GM18519 (cell line): ENCODE results near the gene EXOC7.
A peak's percentile ranks its signal among the peaks of the same experiment; 100 is the strongest.

Experiments
- ATAC-seq: cut with Tn5 transposase; IDR thresholded peaks from one replicate; pipeline ENCODE4 v1.9.1; 2021; ENCODE audit warnings: mild to moderate bottlenecking, moderate library complexity; ENCODE audit not compliant: unreplicated experiment, low FRiP score

EXOC7 gene, protein sequence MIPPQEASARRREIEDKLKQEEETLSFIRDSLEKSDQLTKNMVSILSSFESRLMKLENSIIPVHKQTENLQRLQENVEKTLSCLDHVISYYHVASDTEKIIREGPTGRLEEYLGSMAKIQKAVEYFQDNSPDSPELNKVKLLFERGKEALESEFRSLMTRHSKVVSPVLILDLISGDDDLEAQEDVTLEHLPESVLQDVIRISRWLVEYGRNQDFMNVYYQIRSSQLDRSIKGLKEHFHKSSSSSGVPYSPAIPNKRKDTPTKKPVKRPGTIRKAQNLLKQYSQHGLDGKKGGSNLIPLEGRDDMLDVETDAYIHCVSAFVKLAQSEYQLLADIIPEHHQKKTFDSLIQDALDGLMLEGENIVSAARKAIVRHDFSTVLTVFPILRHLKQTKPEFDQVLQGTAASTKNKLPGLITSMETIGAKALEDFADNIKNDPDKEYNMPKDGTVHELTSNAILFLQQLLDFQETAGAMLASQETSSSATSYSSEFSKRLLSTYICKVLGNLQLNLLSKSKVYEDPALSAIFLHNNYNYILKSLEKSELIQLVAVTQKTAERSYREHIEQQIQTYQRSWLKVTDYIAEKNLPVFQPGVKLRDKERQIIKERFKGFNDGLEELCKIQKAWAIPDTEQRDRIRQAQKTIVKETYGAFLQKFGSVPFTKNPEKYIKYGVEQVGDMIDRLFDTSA

DNA sequence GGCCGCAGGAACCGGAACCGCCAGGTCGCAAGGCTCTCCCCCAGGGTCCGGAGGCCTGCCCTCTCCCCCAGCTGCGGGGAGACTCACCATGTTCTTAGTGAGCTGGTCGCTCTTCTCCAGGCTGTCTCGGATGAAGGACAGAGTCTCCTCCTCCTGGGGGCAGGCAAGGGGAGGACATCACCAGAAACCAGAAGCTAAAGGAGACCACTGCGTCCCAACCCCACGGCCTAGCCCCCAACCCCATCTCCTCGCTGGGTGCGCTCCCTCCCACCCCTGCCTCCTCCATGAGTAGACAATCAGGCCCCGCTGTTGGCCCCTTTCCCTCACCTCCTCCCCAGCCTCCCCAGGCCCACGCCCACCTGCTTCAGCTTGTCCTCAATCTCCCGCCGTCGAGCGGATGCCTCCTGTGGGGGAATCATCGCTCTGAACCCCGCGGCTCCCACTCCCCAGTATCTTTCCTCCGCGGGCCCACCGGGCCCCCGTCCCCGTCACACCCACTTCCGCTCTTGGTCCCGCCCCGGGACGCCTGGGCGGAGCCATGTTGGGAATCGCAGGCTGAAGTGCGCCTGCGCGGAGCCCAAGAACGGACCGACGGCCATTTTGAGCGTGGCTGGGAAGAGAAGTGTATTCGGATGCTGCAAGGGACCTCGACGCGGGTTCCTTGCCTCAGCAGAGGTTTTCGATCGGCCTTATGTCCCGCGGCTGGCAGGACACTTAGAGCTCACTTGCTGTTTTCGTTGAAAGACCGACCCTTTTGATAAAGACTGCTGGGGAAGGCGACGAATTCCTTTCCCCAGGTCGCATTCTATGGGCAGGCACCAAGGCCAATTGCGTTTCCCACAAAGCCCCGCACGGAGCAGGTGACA, at the start of gene EXOC7:
Gene EXOC7 (minus strand): TSS at position 514 of the 866 bp plus-strand sequence. CDS start 95 bp downstream, at position 419.
- ATAC-seq: peak; percentile 53

DNA sequence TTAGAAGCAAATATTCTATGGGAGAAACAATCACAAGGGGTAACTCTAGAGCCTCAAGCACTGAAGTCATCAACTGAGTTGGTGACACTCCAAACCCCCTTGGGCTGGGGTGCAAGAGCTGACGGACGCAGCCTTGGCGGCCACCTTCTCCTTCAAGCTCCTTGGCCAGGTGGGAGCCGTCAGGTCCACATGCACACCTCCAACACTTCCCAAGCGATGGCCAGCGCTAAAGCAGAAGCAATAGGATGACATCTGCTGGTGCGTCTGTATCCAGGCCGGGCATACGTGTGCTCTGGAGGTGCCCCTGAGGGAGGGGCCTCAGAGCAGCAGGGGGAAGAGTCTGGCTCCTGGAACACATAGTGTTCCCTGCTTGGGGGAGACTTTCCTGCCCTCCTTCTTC, 49.6 kb upstream of the EXOC7 start:
- no peak for ATAC-seq

DNA sequence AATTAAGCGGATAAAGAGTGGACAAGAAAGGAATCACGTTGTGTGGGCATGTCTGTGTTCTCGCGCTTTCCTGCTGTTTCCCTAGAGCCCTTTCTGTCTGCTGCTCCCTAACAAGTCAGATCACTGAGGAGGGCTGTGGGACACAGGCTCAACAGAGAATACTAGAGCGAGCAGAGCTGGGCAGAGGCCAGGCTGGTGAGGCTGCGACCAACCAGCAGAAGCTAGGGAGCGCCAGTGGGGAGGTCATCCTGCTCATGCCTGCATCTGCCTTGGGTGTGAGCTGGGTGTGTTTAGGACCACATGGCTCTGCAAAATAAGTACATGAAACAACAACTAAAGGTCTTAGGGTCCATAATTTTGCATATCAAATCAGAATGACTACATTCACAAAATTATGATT, 49.0 kb upstream of the EXOC7 start:
- no peak for ATAC-seq

DNA sequence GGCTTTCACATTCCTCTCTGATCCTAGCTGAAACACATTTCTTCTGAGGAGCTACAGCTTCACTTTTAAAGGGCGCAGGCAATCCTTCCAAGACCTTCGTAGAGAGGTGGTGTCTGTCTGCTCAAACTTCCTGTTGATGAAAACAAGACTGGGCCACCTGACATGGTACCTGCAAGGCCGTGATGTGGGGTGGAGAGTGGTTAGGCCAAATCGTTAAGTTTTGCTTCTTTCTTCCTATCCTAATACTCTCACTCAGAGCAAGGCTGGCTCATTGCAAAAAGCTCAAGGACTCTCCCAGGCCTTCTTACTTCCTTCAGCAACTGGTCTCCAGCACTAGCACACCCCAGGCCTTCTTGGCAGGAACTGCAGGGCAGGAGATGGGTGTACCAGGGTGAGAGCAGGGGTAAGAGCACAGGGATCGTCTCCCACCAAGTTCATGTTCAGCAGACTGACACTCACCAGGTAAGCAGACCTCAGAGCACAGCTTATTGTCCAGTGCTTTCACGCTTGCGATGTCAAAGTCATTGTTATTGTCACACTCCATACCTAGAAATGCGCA, 48.4 kb upstream of the EXOC7 start:
- ATAC-seq: no peak

DNA sequence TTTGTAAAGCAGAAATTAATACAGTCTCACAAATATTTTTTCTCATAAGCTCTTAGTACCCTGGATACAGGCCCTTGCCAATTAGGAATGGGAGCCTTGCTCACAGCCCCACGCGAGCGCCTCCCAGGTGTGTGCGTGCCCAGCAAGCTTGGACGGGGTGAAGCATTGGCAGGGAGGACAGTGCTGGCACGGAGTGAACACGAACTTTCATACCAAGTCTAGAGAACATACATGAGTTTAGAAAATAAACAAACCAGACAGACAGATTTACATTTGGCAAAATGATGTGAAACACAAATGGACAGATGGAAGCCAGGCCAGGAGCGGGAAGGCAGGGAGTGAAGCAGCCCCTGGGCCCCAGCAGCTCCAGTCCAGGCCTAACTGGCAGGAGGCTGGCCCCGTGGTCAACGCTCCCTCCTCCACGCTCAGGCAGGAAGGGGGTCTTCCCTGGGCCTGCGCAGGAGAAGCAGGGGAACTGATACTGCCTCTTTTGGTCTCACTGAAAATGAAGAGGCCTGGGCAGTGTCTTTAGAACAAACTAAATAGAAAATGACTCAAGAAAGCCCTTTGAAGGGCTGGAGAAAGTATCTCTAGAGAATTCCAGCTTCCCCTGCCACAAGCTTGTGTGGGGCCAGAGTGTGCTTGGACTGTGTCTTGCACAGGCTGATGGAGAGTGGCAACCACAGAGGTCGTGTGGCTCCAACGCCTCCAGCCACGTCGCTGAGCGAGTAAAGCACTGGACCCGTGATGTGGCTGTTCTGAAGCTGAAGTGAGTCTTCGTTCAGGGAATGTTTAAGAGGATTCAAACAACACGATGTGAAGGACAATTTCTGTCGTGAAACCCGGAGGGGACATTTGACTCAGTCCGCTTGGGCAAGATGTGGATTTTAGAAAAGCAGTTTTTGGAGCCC, 47.4 kb upstream of the EXOC7 start:
- ATAC-seq: no peak

DNA sequence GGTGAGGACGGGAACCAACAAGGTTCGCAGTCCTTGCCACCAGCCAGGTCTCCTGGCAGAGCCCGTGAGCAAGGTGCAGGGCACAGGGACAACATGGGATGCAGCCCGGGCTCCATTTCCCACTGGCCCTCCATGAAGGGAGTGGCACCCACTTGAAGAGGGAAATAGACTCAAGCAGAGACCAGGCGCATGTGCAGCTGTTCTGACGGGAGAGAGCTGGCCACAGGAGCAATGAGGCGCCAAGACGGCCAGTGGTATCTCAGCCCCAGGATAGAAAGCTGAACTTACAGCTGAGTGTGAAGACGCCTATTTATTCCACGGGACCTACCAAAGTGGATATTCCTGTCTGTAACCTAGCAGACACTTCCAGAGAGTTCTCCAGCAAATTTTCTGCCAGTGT, 45.6 kb upstream of the EXOC7 start:
- no peak for ATAC-seq

DNA sequence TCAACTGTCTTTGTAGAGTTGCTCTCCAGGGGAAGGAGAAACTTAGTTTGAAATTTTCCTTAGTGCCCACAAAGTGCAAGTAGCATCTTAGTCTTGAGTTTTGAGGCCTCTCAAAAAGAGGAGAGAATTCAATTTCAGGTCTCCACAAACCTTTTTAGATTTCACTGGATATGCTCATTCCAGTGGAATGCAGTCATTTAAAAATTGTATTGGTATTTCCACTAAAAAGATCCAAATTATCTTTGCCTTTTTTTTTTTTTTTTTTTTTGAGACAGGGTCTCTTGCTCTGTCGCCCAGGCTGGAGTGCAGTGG, 44.4 kb upstream of the EXOC7 start:
- ATAC-seq: no peak

DNA sequence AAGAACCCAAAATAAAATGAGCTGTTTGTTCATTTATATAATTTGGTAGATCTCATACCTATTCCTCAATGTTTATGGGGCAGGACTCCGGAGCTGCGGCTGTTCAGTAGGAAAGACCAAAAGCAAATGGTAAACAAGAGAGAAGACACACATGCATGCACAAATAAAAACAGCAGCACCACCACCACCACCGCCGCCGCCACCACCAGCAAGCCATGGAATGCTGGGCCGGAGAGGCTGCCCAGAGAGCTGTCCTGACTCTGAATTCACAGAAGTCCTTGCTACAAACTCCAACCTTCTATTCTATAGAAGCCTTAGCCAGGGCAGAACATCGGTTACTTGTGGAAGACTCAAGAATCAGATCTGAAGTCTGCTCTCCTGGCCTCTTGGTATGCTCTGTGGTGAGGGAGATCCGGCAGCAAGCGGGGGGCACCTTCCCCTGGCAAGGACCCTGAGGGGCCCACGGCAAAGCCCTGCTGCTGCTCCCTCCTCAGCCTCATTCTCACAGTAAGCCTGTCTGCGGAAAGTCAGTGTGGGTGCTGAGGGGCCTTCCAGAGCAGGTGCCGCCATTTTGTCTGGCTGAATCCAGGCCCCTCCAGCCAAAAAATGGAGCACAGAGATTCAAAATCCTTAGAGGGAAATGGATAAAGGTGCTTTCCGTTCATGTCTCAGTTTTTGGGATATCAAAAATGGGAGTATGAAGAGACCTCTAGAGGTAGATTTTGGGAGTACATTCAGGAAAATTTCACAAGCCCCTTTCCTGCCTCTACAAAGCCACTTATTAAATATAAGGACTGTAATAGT, 43.8 kb upstream of the EXOC7 start:
- ATAC-seq: no peak

DNA sequence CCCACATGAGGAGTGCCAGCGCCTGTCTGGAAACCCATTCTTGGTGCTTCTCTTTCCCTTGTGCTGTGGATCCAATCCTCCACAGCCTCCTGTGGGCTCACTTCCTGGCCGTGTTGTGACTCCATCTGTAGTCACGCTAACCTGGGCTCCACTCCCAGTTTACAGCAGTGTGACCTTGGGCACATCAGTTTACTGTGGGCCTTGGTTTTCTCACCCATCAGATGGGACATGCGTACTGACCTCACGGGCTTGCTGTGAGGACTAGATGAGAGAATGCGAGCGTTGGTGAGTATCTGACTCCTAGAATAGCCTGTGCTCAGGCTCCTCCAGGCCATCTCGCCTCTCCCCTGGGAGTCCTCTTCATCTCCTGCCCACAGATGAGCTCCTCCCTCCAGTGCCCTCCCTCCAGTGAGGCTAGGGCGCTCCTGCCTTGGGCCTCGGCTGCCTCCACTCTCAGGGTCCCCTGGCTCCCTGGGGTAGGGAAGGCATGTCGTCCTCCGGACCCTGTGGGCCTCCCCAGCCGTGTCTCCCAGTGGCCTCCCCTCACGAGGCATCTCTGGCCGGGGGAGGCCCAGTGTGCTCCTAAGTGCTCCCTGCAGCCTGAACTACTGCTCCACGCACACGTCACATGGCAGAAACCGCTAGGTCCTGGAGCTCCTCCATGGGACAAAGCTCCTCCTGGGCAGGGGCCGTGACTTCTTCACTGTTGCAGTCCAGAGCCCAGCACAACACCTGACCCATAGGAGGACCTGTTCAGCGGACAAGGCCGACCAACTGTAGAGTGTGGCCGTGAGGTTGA, 42.7 kb upstream of the EXOC7 start:
- ATAC-seq: no peak

DNA sequence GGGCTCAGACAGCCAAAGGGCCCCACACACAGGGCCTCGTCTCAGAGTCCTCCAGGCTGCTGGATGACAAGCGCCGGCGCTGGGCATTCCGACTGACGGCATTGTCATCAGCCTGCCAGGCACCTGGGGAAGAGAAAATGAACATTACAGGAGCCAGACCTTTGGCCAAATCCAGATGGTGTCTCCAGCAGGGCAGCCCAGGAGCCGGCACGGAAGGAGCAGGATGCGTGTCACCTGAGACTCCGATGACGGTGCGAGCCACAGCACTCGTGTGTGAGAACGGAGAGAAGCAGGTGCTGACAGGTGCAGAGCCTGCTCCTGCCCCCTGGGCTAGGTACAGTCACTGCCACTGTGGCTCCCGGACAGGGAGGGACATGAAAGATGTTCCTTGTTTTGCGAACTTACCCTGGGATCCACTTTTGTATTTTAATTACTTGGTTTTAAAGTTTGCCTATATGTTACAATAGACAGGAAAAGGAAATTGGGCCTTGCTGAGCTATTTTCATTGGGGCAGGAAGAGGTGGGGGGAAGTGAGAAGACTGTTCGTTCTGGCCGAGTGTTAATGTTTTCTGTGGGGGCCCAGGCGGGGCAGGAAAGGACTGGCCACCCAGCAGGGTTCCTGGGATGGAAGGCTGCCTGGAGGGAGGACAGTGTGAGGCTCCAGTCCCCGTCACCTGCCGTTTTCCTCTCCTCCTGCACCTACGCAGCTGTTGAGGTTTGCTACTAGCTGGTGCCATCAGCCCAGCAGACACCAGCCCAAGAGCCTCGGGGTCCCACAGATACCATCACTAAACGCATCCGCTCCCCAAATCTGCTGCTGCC, 41.9 kb upstream of the EXOC7 start:
- ATAC-seq: no peak

DNA sequence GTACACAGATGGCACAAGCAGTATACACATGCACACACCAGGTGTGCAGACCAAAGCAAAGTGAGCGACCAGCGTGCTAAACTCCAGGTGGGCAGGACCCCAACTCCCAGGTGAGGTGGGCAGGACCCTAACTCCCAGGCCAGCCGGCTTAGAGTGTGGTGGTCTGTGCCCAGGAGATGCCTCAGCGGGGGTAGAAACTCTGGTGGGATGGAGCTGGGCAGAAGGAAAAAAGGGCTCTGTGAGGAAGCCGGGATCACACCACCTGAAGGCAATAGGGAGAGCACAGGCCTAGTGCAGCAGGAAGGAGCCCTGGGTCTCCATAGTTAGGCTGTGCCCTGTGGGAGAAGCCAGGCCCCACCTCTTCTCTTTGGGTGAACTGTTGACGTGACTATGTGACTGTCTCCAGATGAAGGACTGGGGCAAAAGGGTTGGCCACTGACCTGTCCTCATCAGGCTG, 39.0 kb upstream of the EXOC7 start:
- no peak for ATAC-seq

DNA sequence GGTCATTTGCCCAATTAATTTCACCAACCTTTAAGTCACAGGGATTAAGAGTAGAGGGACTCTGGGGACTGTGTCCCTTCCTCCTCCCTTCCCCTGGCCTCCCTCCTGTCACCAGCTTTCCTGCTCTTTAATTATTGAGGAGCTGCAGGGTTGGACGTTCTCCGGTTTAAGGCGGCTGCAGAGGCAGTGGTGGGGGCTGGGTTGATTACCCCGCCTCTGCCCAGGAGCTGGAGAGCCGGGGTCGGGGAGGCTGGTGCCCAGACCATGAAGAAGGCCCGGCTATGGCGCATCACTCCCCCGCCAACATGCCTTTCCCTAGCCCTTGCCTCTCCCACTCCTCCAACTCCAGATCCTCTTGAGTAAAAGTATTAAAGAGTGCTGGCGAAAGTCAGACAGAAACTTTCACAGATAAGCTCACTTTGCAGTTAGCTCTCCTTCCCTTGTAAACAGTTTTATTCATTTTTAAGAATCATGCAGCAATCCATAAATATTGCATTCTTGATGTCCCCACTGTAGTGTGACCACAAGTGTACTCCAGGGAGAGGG, 38.5 kb upstream of the EXOC7 start:
- ATAC-seq: no peak

DNA sequence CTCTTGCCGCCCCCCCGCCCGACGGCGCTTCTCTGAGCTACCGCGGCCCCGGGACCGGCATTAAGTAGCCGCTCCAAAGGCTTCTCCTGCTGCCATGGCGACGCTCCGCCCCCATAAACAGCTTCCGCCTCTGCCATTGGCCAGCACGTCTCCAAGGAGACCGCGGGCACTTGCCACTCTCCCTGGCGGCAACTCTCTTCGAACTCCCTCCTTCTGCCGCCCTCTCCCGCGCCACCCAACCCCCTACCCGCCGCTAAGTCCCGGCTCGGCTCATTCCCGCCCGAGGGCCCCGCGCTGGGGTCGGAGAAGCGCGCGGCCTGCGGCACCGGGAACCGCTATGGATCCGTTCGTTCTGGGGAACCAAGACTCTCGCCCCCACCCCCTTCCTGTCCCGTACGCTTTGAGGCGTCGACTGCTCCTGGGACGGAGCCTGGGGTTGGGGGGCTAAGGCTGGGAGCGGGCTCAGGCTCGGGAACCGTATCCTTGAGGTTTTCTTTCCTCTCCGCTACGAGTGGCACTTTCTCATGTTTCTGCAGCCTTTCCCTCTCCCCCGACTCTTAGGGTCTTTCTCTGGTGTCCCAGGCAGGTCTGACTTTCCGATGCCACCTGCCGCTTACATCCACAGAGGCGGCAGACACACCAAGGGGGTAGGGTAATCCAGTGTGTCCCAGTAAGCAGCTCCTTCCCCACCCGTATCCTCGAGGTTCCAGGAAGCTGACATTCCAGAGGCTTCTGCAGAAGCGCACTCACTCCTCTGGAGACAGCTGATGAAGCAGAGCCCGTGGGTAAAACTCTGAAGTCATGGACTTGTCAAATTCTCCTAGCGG, 37.8 kb upstream of the EXOC7 start, which contains the start of gene FOXJ1:
Gene FOXJ1 (minus strand): TSS at position 34 of the 827 bp plus-strand sequence. CDS start 850 bp downstream, outside the sequence.
- no peak for ATAC-seq

DNA sequence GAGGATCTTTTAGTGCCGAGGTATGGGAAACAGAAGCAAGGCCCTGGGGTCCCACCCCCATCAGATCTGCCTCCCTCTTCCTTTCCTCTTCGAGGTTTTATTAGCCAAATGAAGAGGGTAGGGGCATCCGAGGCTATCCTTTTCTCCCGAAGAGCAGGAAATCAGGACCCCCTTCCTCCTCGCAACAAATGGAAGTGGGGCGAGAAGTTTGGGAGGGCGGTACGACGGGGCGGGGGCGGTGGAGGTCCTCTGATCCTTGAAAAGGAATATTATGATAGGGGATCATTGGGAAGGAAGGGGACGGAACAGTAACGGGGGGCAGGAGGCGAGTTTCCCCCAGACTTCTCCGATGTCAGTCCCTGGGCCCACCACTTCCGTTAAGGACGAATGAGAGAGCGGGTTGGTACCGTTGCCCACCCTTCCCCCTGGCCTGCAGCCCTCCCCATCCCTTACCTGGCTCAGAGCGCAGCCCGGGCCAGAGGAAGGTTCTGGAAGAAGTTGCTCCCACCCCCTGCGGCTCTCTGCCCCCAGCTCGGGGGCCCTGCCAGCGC, 37.1 kb upstream of the EXOC7 start:
- ATAC-seq: no peak

DNA sequence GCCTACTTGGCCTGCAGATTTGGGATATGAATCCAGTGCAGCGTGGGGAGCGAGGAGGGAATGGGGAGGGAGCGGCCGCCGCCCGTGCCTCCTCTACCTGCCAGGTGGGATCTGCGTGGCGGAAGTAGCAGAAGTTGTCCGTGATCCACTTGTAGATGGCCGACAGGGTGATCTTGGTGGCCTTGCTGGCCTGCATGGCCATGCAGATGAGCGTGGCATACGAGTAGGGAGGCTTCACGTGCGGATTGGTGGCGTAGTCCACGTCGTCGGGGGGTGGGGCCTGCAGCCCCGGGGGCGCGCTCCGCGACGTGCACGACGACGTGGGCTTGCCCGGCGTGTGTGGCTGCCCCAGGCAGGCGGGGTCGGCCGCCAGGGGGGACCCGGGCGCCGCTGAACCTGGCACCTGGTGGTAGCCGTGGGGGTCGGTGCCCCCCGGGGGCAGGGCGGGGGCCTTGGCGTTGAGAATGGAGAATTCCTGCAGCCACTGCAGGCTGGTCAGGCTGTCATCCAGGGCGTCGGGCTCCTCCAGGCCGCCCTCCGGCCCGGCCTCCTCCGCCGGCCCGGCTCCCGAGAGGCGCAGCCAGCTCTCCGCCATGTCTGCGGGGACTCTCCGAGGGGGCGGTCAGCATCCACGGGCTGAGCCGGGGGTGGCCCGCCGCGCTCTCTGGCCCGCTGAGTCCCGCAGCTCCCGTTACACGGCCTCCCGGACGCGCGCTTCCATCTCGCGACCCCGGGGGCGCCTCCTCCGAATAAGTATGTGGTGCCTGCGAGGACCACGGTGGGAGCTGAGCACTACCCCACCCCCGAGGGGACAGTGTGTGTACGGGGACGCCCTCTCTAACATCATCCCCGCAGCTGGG, 36.4 kb upstream of the EXOC7 start:
- ATAC-seq: no peak
